ENCODE results near the gene HBEGF. TPM values are rescaled to one million over a fixed set of nuclear protein-coding genes. Genes with fewer than 3 reads are reported as not detected.

Gene HBEGF
- total RNA-seq, 1 donor from 2014 or later: 62.1 TPM

- ATAC-seq: no peak
Measured at GRCh38 chr5:140336388-140336787, 10.0 kb downstream of the HBEGF start.

GRCh38 chr5:140331638-140332037, 14.8 kb downstream of the HBEGF start:
- ATAC-seq: peak; percentile 18

- ATAC-seq: no peak
Measured at GRCh38 chr5:140329739-140330481, 16.5 kb downstream of the HBEGF start.

GRCh38 chr5:140328036-140328764, 18.2 kb downstream of the HBEGF start:
- ATAC-seq: no peak

GRCh38 chr5:140327589-140327988, 18.8 kb downstream of the HBEGF start:
- ATAC-seq: no peak

- ATAC-seq: no peak
Measured at GRCh38 chr5:140325486-140325885, 20.9 kb downstream of the HBEGF start.

GRCh38 chr5:140324617-140325241, 21.7 kb downstream of the HBEGF start:
- ATAC-seq: peak; percentile 35

GRCh38 chr5:140324041-140324600, 22.3 kb downstream of the HBEGF start:
- no peak for ATAC-seq

GRCh38 chr5:140322751-140323731, 23.4 kb downstream of the HBEGF start:
- peak; percentile 49 for ATAC-seq

GRCh38 chr5:140321796-140322195, 24.6 kb downstream of the HBEGF start:
- ATAC-seq: peak; percentile 68

- ATAC-seq: no peak
Measured at GRCh38 chr5:140319833-140320232, 26.6 kb downstream of the HBEGF start.

GRCh38 chr5:140318792-140319191, 27.6 kb downstream of the HBEGF start:
- ATAC-seq: peak; percentile 45

- ATAC-seq: peak; percentile 57
Measured at GRCh38 chr5:140317859-140318258, 28.5 kb downstream of the HBEGF start.

GRCh38 chr5:140312791-140313189, 33.6 kb downstream of the HBEGF start:
- ATAC-seq: no peak

- peak; percentile 95 for ATAC-seq
Measured at GRCh38 chr5:140312067-140312790, 34.2 kb downstream of the HBEGF start.

GRCh38 chr5:140311011-140311467, 35.4 kb downstream of the HBEGF start:
- peak; percentile 63 for ATAC-seq

GRCh38 chr5:140310434-140310833, 36.0 kb downstream of the HBEGF start:
- no peak for ATAC-seq

GRCh38 chr5:140309706-140310249, 36.6 kb downstream of the HBEGF start:
- ATAC-seq: no peak

GRCh38 chr5:140305471-140305870, 40.9 kb downstream of the HBEGF start:
- ATAC-seq: no peak

- ATAC-seq: no peak
Measured at GRCh38 chr5:140303966-140304365, 42.4 kb downstream of the HBEGF start.
